Small intestine (tissue), 7 donors: ENCODE measurements around the gene DBX1. TPM values are rescaled to one million over a fixed set of nuclear protein-coding genes. Genes with fewer than 3 reads are reported as not detected.

Source experiments
- DNase-seq, 2 donors: peaks; one replicate each; pipeline versions ENCODE4 v3.0.0 to v3.0.0-alpha.2; 2013
- FAIRE-seq: peaks from 2 replicates; lab custom pipeline; 2012; peaks lifted over from hg19 to GRCh38; lab: Jason Lieb, UNC
- H3K27ac ChIP-seq, 3 donors: one replicate each; pipeline ENCODE4 v1.5.1; 2013; ENCODE audit warnings: low read length in 2 of 3, mild to moderate bottlenecking in 2 of 3, control low read depth in 1 of 3, inconsistent platforms in 1 of 3, low read depth in 1 of 3, moderate library complexity in 1 of 3
- H3K27me3 ChIP-seq, 3 donors: one replicate each; pipeline ENCODE4 v1.6.1; 2013; ENCODE audit warnings: low read length in 3 of 3, inconsistent platforms in 1 of 3; ENCODE audit not compliant: control insufficient read depth in 3 of 3, insufficient read depth in 3 of 3
- H3K36me3 ChIP-seq, 3 donors: one replicate each; pipeline ENCODE4 v1.6.1; 2013; ENCODE audit warnings: low read length in 3 of 3, inconsistent platforms in 1 of 3, low read depth in 1 of 3, mild to moderate bottlenecking in 1 of 3, moderate library complexity in 1 of 3; ENCODE audit not compliant: control insufficient read depth in 3 of 3, insufficient read depth in 2 of 3
- H3K4me1 ChIP-seq, 3 donors: one replicate each; pipeline ENCODE4 v1.6.1; 2013; ENCODE audit warnings: low read length in 2 of 3, inconsistent platforms in 1 of 3, low read depth in 1 of 3, mild to moderate bottlenecking in 1 of 3, moderate library complexity in 1 of 3; ENCODE audit not compliant: control insufficient read depth in 3 of 3, insufficient read depth in 2 of 3
- H3K4me3 ChIP-seq, 3 donors: one replicate each; pipeline ENCODE4 v1.5.1; 2013; ENCODE audit warnings: low read length in 3 of 3, control low read depth in 1 of 3, inconsistent platforms in 1 of 3, low read depth in 1 of 3, mild to moderate bottlenecking in 1 of 3, moderate library complexity in 1 of 3
- H3K9me3 ChIP-seq, 2 donors: one replicate each; pipeline ENCODE4 v1.6.1; 2013; ENCODE audit warnings: low read depth in 1 of 2, low read length in 1 of 2; ENCODE audit not compliant: control insufficient read depth in 2 of 2, insufficient read depth in 1 of 2
- WGBS, 3 donors: extraction: QIAGEN DNeasy Blood & Tissue Kit; methylation state at CpG; one replicate each; pipeline ENCODE4 v1.1.7; 2013; 5-methylcytosine and 5-hydroxymethylcytosine counted together
- polyA plus RNA-seq, 4 donors: library from polyadenylated mRNA; stranded (reverse) in 3 of 4; unstranded in 1 of 4; fragments of 200-250 nt in 3 of 4; fragments of 120-200 nt in 1 of 4; gene quantifications; one replicate each; pipeline versions ENCODE4 v1.2.1 to v1.2.3, GENCODE V29; 2013
- donor health status: healthy with polysubstance abuse.
- donor health status: control.
- donor health status: control.
- donor health status: Bipolar disorder and iron deficiency.
- donor health status: healthy.

The DBX1 gene
- polyA plus RNA-seq, 4 donors, result not detected

DNA sequence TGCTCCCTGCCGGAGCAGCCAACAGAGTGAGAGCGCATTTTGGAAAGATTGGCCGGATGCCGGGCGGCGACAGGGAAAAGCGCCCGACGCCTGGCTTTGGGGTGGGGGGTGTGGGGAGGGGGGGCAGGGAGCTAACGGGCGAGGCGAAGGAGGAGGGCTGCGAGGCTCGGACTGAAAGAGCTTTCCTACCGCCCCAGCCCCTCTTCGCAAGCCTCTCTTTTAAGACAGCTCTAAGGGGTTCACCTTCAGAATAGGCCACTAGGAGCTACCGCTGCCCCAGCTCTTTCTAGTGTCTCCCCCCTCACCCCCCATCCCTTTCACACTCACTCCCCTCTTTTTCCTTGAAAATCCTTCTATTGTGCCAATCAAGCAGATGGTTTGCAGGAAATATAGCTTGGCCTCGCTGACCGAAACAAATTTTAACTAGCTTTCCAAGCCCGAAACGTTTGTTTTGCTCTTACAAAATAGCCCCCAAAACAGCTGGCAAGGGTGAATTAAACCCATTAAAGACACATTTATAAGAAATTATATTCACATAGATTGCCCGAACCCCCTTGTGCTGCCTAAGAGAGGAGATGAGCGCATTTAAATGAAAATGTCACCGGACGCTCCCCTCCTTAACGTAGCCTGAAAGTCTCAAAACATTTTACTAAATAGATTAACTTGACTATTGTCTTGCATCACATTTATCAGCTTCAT is 3.7 kb upstream of the DBX1 start:
- peaks cover 0 to 5% (median 2%) of the 10 kb centered on the region in 3 donors for H3K4me1 ChIP-seq
- no peak overlapping the region for H3K27ac ChIP-seq
- FAIRE-seq, result no peak
- no peak for DNase-seq
- 5 to 14% (median 13%) methylated on average over 24 to 26 of the region's 26 CpGs for WGBS, 3 donors
- H3K4me3 ChIP-seq, result no peak overlapping the region
- peaks cover 5 to 90% (median 56%) of the 10 kb centered on the region in 3 donors for H3K27me3 ChIP-seq
- no peaks in the 10 kb centered on the region for H3K36me3 ChIP-seq
- no peaks in the 10 kb centered on the region for H3K9me3 ChIP-seq

DNA sequence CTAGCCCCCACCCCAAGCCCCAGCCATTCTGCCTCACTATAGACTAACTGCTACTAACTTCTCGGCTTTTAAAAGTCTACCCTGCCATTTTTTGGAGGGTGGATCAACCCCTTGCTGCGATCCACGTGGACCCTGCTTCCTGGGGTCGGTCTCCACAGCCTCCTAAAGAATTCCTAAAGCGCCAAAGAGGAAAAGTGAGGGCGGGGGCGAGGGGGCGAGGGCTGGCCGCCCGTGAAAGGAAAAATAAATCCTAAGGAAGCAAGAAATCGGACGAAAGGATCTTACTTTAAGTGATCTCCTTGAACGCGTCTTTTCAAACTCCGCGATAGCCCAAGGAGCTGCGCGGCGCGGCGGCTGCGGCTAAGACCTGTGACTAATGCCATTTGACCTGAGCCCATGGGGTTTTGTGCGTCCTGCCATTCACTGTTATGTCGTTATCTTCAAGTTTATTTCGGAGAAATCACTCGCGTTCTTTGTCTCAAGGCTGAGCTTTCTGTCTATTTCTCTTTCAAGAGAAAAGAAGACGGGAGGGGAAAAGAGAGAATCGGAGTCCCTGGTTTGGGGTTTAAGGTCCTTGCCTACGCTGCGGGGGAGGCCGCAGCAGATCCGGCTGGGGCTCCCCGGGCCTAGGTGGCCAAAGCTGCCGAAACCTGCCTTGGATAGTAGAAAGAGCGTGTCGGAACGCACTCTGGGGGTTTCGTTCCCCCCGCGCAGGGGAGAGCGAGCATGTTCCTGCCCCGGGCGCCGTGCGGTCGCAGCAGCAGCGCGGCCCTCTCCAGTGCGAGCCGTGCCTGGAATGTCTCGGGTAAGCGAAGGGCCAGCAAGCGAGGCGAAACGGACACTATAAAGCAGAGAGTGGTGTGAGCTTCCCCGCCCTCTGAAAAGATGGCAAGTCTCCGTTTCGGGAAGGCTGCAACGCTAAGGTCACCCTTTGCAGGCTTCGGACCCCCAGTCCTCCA is 2.8 kb upstream of the DBX1 start:
- Histone ChIP-seq H3K36me3 (no peaks in the 10 kb centered on the region), H3K27me3 (peaks cover 5 to 97% (median 61%) of the 10 kb centered on the region in 3 donors), H3K9me3 (no peaks in the 10 kb centered on the region), H3K4me1 (peaks cover 0 to 5% (median 2%) of the 10 kb centered on the region in 3 donors), H3K4me3 (no peak overlapping the region), H3K27ac (no peak overlapping the region)
- no peak for FAIRE-seq
- peak in 1 of 2 donors; percentile 33 for DNase-seq
- WGBS, 3 donors, result 2 to 8% (median 5%) methylated on average over 60 to 61 of the region's 61 CpGs

DNA sequence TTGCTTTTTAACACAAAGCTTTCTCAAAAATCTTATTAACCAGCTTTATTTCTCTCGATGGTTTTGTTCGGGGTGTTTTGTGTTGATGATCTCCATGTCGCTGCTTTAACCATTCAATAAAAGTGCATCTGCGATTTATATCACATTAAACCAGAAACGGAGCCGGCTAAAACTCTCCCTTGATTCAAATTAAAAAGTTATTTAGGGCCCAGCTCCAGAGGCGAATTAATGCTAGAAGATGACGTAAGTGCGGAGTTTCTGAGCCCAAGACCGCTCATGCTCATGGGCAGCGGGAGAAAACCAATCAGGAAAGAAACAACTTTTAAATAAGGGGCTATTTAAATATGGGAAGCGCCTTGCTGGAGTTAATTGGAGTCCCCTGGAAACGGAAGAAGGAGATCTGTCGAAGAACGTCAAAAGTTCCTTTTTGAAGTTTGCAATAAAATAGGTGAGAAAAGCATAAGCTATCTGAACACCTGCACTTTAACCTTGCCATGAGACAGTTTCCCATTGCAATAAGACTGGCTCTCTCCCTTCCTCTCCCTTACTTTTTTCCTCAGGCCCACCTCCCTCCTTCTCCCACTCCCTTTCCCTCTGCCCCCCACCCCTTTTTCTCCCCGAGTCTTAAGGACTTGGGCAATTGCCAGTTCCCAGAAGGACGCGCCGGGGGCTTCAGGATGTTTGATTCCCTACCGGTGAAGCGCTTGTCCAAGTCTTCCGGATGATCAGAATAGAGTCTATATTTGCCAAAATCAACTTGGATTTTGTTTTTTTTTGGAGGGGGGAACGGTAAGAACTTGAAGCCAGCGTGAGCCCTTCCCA is 1.9 kb upstream of the DBX1 start:
- FAIRE-seq (no peak), DNase-seq (no peak)
- peaks cover 5 to 97% (median 56%) of the 10 kb centered on the region in 3 donors for H3K27me3 ChIP-seq
- H3K9me3 ChIP-seq, result no peaks in the 10 kb centered on the region
- H3K36me3 ChIP-seq, result no peaks in the 10 kb centered on the region
- H3K4me3 ChIP-seq, result no peak overlapping the region
- H3K27ac ChIP-seq, result no peak overlapping the region
- peaks cover 0 to 7% (median 2%) of the 10 kb centered on the region in 3 donors for H3K4me1 ChIP-seq
- WGBS, 3 donors, result 4 to 9% (median 6%) methylated on average over 24 of the region's 24 CpGs

DNA sequence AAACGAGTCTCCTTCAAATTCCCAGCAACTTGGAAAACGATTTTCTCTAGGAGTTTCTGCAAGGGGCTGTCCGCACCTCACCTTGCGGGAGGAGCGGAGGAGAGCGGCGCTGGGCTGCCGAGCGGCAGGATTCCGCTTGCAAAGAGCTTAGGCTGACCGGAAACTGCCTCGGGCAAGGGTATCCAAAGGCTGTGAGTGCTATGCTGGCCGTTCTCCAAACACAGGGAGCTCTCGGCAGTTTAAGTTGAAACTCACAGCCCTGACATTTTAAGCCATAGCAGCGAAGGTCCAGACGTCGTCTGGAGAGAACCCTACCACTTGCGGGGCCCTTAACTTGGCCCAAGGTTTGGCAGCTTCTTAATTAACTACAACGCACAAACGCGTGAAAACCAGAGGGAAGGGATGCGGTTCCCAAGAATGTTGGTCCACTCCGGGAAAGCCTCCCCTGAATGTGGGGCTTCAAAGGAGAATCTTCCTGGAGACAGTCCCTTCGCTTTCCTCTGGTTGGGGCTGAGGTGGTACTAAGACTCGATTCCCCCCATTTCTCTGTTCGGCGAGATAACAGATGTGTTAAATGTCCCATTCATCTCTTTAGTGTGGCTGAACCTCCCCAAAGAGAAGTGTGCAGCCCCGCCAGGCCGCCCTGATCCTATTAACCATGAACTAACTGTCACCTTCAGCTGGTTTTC is 1.1 kb upstream of the DBX1 start:
- 6 to 15% (median 13%) methylated on average over 29 of the region's 29 CpGs for WGBS, 3 donors

DNA sequence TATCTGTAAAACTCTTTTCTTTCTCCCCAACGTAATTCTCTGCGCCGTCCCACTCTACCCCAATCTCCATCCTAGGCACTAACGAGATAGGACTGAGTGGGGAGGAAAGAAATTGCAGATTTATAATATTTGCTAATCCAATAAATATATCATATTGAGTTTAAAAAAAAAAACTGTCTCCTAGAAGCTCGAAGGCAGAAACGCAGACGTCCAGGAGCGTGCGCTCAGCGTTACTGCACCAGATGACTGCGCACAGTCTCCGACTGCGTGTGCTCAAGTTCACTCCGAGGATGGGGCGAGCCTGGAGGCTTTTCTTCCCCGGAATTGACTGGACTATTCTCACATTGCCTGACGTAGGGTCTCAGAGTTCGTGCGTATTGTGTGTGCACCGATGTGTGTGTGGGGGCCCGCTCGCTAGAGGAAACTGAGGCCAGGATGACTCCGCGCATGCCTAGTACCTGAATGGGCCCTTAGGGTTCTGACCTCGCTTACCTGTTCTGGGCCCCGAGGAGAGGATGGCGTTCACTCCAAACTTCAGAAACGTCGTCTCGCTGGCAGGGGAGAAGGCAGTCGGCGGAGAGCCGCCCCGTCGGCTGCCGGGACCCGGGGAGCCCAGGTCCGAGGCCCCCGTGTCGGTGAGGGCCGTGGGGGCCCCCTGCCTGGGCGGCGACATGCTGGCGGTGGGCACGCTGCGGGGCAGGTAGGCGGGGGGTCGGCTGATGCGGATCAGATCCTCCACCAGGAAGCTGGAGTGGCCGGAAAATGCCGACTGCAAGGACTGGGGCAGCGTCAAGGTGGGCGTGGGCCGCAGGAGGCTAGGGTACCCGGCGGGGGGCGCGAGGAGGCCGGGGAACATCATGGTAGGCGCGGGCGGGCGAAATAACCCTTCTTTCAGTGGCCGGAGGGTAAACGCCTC is 551 bp downstream of the DBX1 start:
- Histone ChIP-seq H3K27ac (no peak overlapping the region), H3K4me3 (no peak overlapping the region), H3K36me3 (no peaks in the 10 kb centered on the region), H3K9me3 (no peaks in the 10 kb centered on the region), H3K4me1 (peaks cover 6 to 10% (median 8%) of the 10 kb centered on the region in 3 donors), H3K27me3 (peaks cover 10 to 96% (median 66%) of the 10 kb centered on the region in 3 donors)
- FAIRE-seq (no peak), DNase-seq (no peak)
- 7 to 21% (median 20%) methylated on average over 56 to 65 of the region's 65 CpGs for WGBS, 3 donors

More for the DNA sequence above, 1.1 kb upstream of the DBX1 start:
- Histone ChIP-seq H3K36me3 (no peaks in the 10 kb centered on the region), H3K4me1 (peaks cover 3 to 10% (median 6%) of the 10 kb centered on the region in 3 donors), H3K9me3 (no peaks in the 10 kb centered on the region), H3K4me3 (no peak overlapping the region), H3K27ac (no peak overlapping the region), H3K27me3 (peaks cover 5 to 98% (median 61%) of the 10 kb centered on the region in 3 donors)
- DNase-seq (no peak), FAIRE-seq (no peak)

DNA sequence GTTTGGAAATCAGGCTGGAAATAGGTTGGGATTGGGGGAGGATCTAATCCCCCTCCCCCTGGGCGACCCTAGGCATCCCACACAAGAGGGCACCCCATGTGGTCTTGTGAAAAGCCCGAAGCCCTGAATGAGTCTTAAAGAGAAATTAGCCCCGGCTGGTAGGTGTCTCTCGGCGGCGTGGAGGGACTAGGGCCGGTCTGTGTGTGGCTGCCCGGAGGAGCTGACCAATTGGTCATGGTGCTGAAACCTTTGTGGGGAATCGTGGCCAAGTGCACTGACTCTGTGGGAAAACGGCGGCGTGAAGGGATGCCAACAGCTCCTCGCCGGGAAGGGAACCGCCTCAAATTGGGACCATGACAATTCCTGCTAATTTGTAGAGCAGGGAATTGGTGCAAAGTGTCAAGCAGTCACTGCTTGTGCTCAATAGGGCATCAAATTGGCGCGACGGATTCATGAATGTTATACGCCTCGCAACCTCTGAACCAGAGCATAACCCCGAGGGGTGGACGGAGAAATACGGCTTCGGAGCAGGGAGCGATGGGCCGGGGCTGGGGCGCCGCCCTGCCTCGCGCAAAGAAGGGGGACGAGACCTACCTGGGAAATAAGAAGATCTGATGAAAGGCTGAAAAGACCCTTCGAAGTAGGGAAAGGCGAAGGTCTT is 1.5 kb downstream of the DBX1 start:
- peaks cover 5 to 10% (median 8%) of the 10 kb centered on the region in 3 donors for H3K4me1 ChIP-seq
- no peaks in the 10 kb centered on the region for H3K9me3 ChIP-seq
- H3K27ac ChIP-seq, result no peak overlapping the region
- H3K4me3 ChIP-seq, result no peak overlapping the region
- FAIRE-seq, result no peak
- no peaks in the 10 kb centered on the region for H3K36me3 ChIP-seq
- WGBS, 3 donors, result 8 to 18% (median 17%) methylated on average over 33 of the region's 33 CpGs
- H3K27me3 ChIP-seq, result peaks cover 10 to 97% (median 65%) of the 10 kb centered on the region in 3 donors
- peak; percentile 17 to 83 for DNase-seq

DNA sequence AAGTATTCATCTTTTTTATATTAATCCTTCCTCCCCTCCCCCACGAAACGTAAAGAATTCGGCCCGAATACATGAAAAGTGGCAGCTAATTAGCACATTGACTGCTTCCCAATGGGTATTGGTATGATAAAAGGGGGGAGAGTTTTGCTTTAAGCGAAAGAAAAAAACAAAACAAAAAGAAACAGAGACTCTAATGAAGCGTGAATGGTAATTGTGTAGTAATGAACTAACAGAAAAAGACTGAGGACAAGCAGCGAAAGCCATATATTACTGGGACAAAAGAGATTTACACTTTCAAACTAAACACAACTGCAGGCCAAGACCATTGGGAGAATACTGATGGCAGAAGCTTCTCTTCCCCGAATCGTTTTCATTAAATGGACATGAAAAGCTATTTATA is 2.5 kb downstream of the DBX1 start:
- DNase-seq (no peak), FAIRE-seq (no peak)
- Histone ChIP-seq H3K9me3 (no peaks in the 10 kb centered on the region), H3K27ac (no peak overlapping the region), H3K27me3 (peaks cover 10 to 92% (median 62%) of the 10 kb centered on the region in 3 donors), H3K4me3 (no peak overlapping the region), H3K4me1 (peaks cover 4 to 8% (median 6%) of the 10 kb centered on the region in 3 donors), H3K36me3 (no peaks in the 10 kb centered on the region)
- WGBS, 3 donors, result 7 to 14% (median 12%) methylated on average over 9 of the region's 9 CpGs
